Astrocyte (in vitro differentiated cells and primary cell): ENCODE data around the gene STK24. TPM values are rescaled to one million over a fixed set of nuclear protein-coding genes. Genes with fewer than 3 reads are reported as not detected.

Experiments
- DNase-seq: peaks from one replicate; pipeline ENCODE4 v3.0.0-alpha.2; 2010; ENCODE audit warnings: low read depth
- FAIRE-seq: peaks from 2 replicates; lab custom pipeline; 2011; peaks lifted over from hg19 to GRCh38; lab: Jason Lieb, UNC
- H2AFZ ChIP-seq: 2 replicates; pipeline ENCODE4 v1.6.0; 2012; ENCODE audit warnings: low read depth, low read length, inconsistent platforms
- H3K27ac ChIP-seq: 2 replicates; pipeline ENCODE4 v1.5.1; 2011; ENCODE audit warnings: low read depth, low read length, inconsistent platforms
- H3K27me3 ChIP-seq: 2 replicates; pipeline ENCODE4 v1.6.0; 2011; ENCODE audit warnings: low read length, inconsistent platforms; ENCODE audit not compliant: insufficient read depth
- H3K36me3 ChIP-seq: 2 replicates; pipeline ENCODE4 v1.5.1; 2011; ENCODE audit warnings: low read length, inconsistent platforms; ENCODE audit not compliant: insufficient read depth
- H3K4me1 ChIP-seq: 2 replicates; pipeline ENCODE4 v1.5.1; 2011; ENCODE audit warnings: low read length, inconsistent platforms; ENCODE audit not compliant: insufficient read depth
- H3K4me2 ChIP-seq: 2 replicates; pipeline ENCODE4 v1.6.0; 2012; ENCODE audit warnings: low read length, inconsistent platforms
- H3K4me3 ChIP-seq: 2 replicates; pipeline ENCODE4 v1.5.1; 2011; ENCODE audit warnings: low read depth, mild to moderate bottlenecking, low read length, inconsistent platforms; ENCODE audit not compliant: insufficient read depth
- H3K79me2 ChIP-seq: 2 replicates; pipeline ENCODE4 v1.6.0; 2012; ENCODE audit warnings: mild to moderate bottlenecking, low read length, inconsistent platforms; ENCODE audit not compliant: insufficient read depth
- H3K9ac ChIP-seq: 2 replicates; pipeline ENCODE4 v1.6.0; 2012; ENCODE audit warnings: mild to moderate bottlenecking, low read length, inconsistent platforms
- H3K9me3 ChIP-seq: 2 replicates; pipeline ENCODE4 v1.5.1; 2012; ENCODE audit warnings: low read depth, mild to moderate bottlenecking, low read length, inconsistent platforms; ENCODE audit not compliant: insufficient read depth
- H4K20me1 ChIP-seq: 2 replicates; pipeline ENCODE4 v1.6.0; 2012; ENCODE audit warnings: low read length, inconsistent platforms; ENCODE audit not compliant: insufficient read depth
- H3K27ac Mint-ChIP-seq: one replicate; pipeline ENCODE4 v1.8.0; 2021; ENCODE audit warnings: mild to moderate bottlenecking, mixed read lengths; ENCODE audit not compliant: unreplicated experiment
- H3K27me3 Mint-ChIP-seq: one replicate; pipeline ENCODE4 v1.8.0; 2021; ENCODE audit warnings: low read depth, mixed read lengths; ENCODE audit not compliant: unreplicated experiment
- H3K36me3 Mint-ChIP-seq: one replicate; pipeline ENCODE4 v1.8.0; 2021; ENCODE audit warnings: low read depth, mixed read lengths; ENCODE audit not compliant: unreplicated experiment
- H3K4me1 Mint-ChIP-seq: one replicate; pipeline ENCODE4 v1.8.0; 2021; ENCODE audit warnings: low read depth, mixed read lengths; ENCODE audit not compliant: unreplicated experiment
- H3K4me3 Mint-ChIP-seq: one replicate; pipeline ENCODE4 v1.8.0; 2021; ENCODE audit warnings: mild to moderate bottlenecking, moderate library complexity, mixed read lengths; ENCODE audit not compliant: unreplicated experiment
- H3K9me3 Mint-ChIP-seq: one replicate; pipeline ENCODE4 v1.8.0; 2021; ENCODE audit warnings: mild to moderate bottlenecking, mixed read lengths; ENCODE audit not compliant: unreplicated experiment
- EZH2 ChIP-seq: IDR thresholded peaks from 2 replicates; pipeline ENCODE4 v1.6.1; 2012; ENCODE audit warnings: mild to moderate bottlenecking, low read length, inconsistent platforms; ENCODE audit not compliant: insufficient read depth
- total RNA-seq: library from RNA; stranded (reverse); gene quantifications from 2 replicates; pipeline ENCODE4 v1.2.1, GENCODE V29; 2021
- TF ChIP-seq, protein P1 (sequence below): IDR thresholded peaks from 2 replicates; pipeline ENCODE4 v1.5.1; 2011; ENCODE audit warnings: low read depth, mild to moderate bottlenecking, inconsistent platforms, low read length, moderate library complexity; ENCODE audit not compliant: insufficient read depth

STK24 gene
- total RNA-seq, 1 donor from 2014 or later = 96.1 TPM

DNA sequence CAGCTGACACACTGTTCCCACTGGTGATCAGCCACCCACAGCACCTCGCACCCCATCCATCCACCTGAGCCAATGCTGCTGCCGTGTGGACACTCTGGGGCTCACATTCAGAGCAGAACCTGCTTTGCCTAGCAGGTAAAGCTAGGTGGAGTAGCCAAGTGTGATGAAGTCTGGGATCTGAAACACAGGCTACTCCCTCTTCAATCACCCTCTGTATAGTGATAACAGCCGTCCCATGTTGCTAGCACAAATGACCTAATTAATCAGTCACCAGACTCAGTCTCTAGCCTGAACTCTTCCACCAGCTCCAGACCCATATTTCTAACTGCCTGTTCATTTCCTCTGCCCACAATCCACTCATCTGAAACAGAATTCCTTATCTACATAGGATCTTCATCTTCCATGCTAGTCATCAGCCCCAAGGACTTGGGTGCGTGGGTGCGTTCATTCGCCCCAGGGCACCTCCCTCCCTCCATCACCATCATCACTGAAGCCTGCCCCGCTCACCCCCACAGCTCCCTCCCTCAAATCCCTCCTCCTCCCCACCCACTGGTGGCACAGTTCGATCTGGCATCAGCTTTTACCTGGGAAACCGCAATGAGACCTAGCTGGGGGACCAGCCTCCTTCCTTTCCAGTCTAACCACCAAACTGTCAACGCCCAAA, 19.8 kb downstream of the STK24 start:
- H3K27me3 ChIP-seq = no peaks in the 10 kb centered on the region
- Mint-ChIP-seq H3K9me3 (no peaks in the 10 kb centered on the region), H3K27me3 (no peaks in the 10 kb centered on the region), H3K36me3 (peaks cover 3% of the 10 kb centered on the region), H3K4me3 (no peak overlapping the region), H3K27ac (peak overlapping the region; percentile 64), H3K4me1 (peaks cover 25% of the 10 kb centered on the region)
- H3K4me2 ChIP-seq = no peak overlapping the region
- peak; percentile 65 for DNase-seq
- peaks cover 19% of the 10 kb centered on the region for H3K4me1 ChIP-seq
- peaks cover 89% of the 10 kb centered on the region for H4K20me1 ChIP-seq
- H3K79me2 ChIP-seq = peaks cover 93% of the 10 kb centered on the region
- H3K27ac ChIP-seq = no peak overlapping the region
- H3K9ac ChIP-seq = no peak overlapping the region
- no peak for FAIRE-seq
- H3K36me3 ChIP-seq = no peaks in the 10 kb centered on the region
- H3K4me3 ChIP-seq = no peak overlapping the region
- TF ChIP-seq, protein P1, sequence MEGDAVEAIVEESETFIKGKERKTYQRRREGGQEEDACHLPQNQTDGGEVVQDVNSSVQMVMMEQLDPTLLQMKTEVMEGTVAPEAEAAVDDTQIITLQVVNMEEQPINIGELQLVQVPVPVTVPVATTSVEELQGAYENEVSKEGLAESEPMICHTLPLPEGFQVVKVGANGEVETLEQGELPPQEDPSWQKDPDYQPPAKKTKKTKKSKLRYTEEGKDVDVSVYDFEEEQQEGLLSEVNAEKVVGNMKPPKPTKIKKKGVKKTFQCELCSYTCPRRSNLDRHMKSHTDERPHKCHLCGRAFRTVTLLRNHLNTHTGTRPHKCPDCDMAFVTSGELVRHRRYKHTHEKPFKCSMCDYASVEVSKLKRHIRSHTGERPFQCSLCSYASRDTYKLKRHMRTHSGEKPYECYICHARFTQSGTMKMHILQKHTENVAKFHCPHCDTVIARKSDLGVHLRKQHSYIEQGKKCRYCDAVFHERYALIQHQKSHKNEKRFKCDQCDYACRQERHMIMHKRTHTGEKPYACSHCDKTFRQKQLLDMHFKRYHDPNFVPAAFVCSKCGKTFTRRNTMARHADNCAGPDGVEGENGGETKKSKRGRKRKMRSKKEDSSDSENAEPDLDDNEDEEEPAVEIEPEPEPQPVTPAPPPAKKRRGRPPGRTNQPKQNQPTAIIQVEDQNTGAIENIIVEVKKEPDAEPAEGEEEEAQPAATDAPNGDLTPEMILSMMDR = no peak
- no peak for TF ChIP-seq EZH2
- no peaks in the 10 kb centered on the region for H3K9me3 ChIP-seq
- no peak overlapping the region for H2AFZ ChIP-seq

DNA sequence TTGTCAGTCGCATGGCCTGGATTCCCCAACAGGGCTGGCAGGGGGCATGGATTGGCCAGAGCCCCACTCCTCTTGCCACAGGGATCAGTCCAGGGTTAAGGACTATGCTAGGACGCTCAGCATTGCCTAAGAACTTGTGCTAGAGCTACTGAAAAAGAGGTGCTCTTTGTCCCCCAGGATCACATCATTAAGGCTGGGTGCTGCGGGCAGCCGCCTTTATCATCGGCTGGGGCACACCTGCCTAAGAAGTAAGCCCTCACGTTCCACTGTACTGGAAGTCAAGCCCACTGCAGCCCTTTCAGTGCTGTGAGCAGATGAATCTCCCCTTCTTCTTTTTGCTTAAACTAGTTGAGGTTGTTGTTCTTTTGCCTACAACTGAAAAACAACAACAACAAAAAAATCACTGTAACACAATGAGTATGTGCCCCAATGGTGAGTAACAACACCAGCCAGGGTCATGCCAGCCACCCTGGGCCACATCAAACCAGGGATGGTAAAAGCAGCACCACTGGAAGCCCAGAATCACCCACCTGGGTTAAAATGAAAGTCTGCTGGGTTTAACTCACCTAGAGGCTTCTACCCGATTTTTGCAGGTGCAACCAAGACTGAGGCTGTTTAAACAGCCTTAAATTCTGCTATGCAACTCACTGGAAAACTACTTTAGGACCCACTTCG, 20.6 kb downstream of the STK24 start:
- H3K4me3 Mint-ChIP-seq = no peak overlapping the region
- Histone ChIP-seq H3K4me2 (no peak overlapping the region), H3K4me1 (peaks cover 19% of the 10 kb centered on the region), H3K27ac (no peak overlapping the region), H2AFZ (no peak overlapping the region), H3K79me2 (peaks cover 93% of the 10 kb centered on the region), H3K27me3 (no peaks in the 10 kb centered on the region), H4K20me1 (peaks cover 88% of the 10 kb centered on the region), H3K36me3 (no peaks in the 10 kb centered on the region), H3K9ac (no peak overlapping the region), H3K4me3 (no peak overlapping the region), H3K9me3 (no peaks in the 10 kb centered on the region)
- DNase-seq = no peak
- FAIRE-seq = no peak
- no peak overlapping the region for H3K27ac Mint-ChIP-seq
- peaks cover 5% of the 10 kb centered on the region for H3K36me3 Mint-ChIP-seq
- no peaks in the 10 kb centered on the region for H3K9me3 Mint-ChIP-seq
- peaks cover 25% of the 10 kb centered on the region for H3K4me1 Mint-ChIP-seq
- H3K27me3 Mint-ChIP-seq = no peaks in the 10 kb centered on the region
- TF ChIP-seq, protein P1 = no peak
- no peak for TF ChIP-seq EZH2
